Progenitor cell of endocrine pancreas (in vitro differentiated cells): ENCODE measurements around the gene DMBT1. TPM values are rescaled to one million over a fixed set of nuclear protein-coding genes. Genes with fewer than 3 reads are reported as not detected.
"Not testable (repeated sequence)": the region's sequence is repeated elsewhere in the genome, so short reads cannot be mapped to it uniquely, and the experiment has no call there.

Experiments
- DNase-seq: peaks from one replicate; pipeline ENCODE4 v3.0.0; 2021; ENCODE audit warnings: low spot score; ENCODE audit not compliant: unreplicated experiment
- H3K27ac Mint-ChIP-seq: 2 replicates; pipeline ENCODE4 v1.8.0; 2021; ENCODE audit warnings: mild to moderate bottlenecking, moderate library complexity, mixed read lengths
- H3K27me3 Mint-ChIP-seq: 2 replicates; pipeline ENCODE4 v1.8.0; 2021; ENCODE audit warnings: mixed read lengths
- H3K36me3 Mint-ChIP-seq: 2 replicates; pipeline ENCODE4 v1.8.0; 2022; ENCODE audit warnings: mixed read lengths; ENCODE audit not compliant: insufficient read depth
- H3K4me1 Mint-ChIP-seq: 2 replicates; pipeline ENCODE4 v1.8.0; 2021; ENCODE audit warnings: low read depth, mixed read lengths
- H3K4me3 Mint-ChIP-seq: 2 replicates; pipeline ENCODE4 v1.8.0; 2021; ENCODE audit warnings: low read depth, mild to moderate bottlenecking, moderate library complexity, mixed read lengths
- H3K9me3 Mint-ChIP-seq: 2 replicates; pipeline ENCODE4 v1.8.0; 2021; ENCODE audit warnings: low read depth, mixed read lengths
- CTCF ChIP-seq: fragments of 200-600 bp; sonication (generic); IDR thresholded peaks from one replicate; pipeline ENCODE4 v1.5.0; 2021; ENCODE audit warnings: antibody characterized with exemption, mild to moderate bottlenecking; ENCODE audit not compliant: unreplicated experiment
- total RNA-seq: library from RNA; stranded (reverse); gene quantifications from 2 replicates; pipeline ENCODE4 v1.2.1, GENCODE V29; 2021

Gene DMBT1
- total RNA-seq, 1 donor from 2014 or later: 1.0 TPM

GRCh38 chr10:122571892-122572291 lies 11.3 kb downstream of the DMBT1 start:
- Mint-ChIP-seq H3K9me3 (peaks cover 9% of the 10 kb centered on the region), H3K4me1 (no peaks in the 10 kb centered on the region), H3K36me3 (no peaks in the 10 kb centered on the region), H3K27ac (no peak overlapping the region), H3K4me3 (no peak overlapping the region), H3K27me3 (peaks cover 53% of the 10 kb centered on the region)
- no peak for TF ChIP-seq CTCF
- DNase-seq: no peak

GRCh38 chr10:122575776-122576175 lies 15.2 kb downstream of the DMBT1 start:
- DNase-seq: no peak
- H3K4me1 Mint-ChIP-seq: no peaks in the 10 kb centered on the region
- peaks cover 26% of the 10 kb centered on the region for H3K27me3 Mint-ChIP-seq
- H3K27ac Mint-ChIP-seq: no peak overlapping the region
- no peak overlapping the region for H3K4me3 Mint-ChIP-seq
- no peak for TF ChIP-seq CTCF
- no peaks in the 10 kb centered on the region for H3K36me3 Mint-ChIP-seq
- H3K9me3 Mint-ChIP-seq: peaks cover 9% of the 10 kb centered on the region

- H3K9me3 Mint-ChIP-seq: peaks cover 9% of the 10 kb centered on the region
- no peak for TF ChIP-seq CTCF
- DNase-seq: no peak
- no peak overlapping the region for H3K27ac Mint-ChIP-seq
- no peak overlapping the region for H3K4me3 Mint-ChIP-seq
- H3K4me1 Mint-ChIP-seq: no peaks in the 10 kb centered on the region
- no peaks in the 10 kb centered on the region for H3K36me3 Mint-ChIP-seq
- peaks cover 22% of the 10 kb centered on the region for H3K27me3 Mint-ChIP-seq
These were observed 15.7 kb downstream of the DMBT1 start for GRCh38 chr10:122576291-122576690.

DNA sequence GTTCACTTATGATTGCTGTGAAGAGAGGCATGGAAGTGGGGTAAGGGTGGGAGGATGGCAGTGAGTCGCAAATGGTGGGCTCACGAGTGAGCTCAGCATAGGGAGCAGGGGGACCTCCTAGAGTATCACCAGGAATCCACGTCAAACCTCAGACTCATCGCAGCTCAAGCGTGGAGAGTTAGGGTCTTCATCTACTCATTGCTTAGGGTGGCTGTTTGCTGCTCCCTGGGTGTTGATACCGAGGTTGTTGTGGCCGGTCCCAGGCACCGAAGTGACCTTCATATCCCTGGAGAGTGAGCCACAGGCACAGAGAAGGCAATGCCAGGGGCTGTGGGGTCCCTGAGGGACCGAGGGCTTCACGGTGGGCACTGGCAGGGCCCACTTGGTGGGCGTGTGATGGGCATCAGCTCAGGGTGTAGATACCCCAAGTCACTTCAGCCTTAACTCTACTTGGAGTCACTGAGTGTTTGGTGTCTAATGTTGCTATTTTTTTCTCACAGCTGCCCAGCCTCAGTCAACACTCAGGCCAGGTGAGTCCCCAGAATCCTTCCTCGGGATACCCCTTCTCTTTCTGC lies 16.8 kb downstream of the DMBT1 start:
- peaks cover 9% of the 10 kb centered on the region for H3K9me3 Mint-ChIP-seq
- H3K4me3 Mint-ChIP-seq: no peak overlapping the region
- no peak overlapping the region for H3K27ac Mint-ChIP-seq
- H3K36me3 Mint-ChIP-seq: no peaks in the 10 kb centered on the region
- no peaks in the 10 kb centered on the region for H3K4me1 Mint-ChIP-seq
- peaks cover 15% of the 10 kb centered on the region for H3K27me3 Mint-ChIP-seq
- no peak for DNase-seq
- TF ChIP-seq CTCF: no peak

DNA sequence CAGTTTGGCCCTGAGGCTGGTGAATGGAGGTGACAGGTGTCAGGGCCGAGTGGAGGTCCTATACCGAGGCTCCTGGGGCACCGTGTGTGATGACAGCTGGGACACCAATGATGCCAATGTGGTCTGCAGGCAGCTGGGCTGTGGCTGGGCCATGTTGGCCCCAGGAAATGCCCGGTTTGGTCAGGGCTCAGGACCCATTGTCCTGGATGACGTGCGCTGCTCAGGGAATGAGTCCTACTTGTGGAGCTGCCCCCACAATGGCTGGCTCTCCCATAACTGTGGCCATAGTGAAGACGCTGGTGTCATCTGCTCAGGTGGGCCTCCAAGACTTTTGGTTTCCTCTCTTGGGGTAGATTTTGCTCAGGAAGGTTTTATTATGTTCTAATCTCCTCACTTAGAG lies 25.5 kb downstream of the DMBT1 start:
- H3K4me1 Mint-ChIP-seq, DNase-seq, H3K9me3 Mint-ChIP-seq, H3K36me3 Mint-ChIP-seq, H3K4me3 Mint-ChIP-seq, H3K27ac Mint-ChIP-seq: not testable (repeated sequence)
- H3K27me3 Mint-ChIP-seq: peaks cover 23% of the 10 kb centered on the region

DNA sequence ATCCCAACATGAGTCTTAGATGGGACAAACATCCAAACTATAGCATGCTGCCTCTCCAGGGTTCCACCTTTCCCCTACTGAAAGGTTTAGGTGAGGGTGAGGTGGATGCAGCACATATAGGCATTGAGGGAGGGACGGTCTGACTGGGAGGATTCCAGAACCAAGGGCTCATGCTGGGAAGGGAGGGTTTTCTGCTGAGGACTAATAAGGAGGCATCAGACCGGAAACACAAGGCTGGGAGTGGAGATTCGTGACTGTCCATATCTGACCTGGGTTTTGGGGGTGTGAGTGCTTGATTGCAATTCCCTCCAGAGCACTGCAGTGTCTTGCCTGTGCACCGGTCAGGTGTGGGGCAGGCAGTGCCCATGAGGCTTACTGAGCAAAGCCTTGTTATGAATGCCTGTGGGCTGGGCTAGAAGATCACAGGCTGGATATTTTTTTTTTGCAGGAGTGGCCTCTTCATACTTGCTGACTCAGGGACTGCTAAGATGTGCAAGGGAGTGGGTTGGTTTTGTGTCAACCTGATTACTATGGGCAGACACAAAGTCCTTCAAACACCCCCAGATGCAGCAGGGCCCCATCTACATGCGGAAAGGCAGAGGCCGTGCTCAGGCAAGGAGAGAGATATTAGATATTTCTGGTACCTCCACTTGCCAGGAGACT lies 26.7 kb downstream of the DMBT1 start:
- no peak for TF ChIP-seq CTCF
- H3K9me3 Mint-ChIP-seq: no peaks in the 10 kb centered on the region

More for the DNA sequence above, 26.7 kb downstream of the DMBT1 start:
- Mint-ChIP-seq H3K4me1 (no peaks in the 10 kb centered on the region), H3K27ac (no peak overlapping the region), H3K36me3 (no peaks in the 10 kb centered on the region), H3K4me3 (no peak overlapping the region), H3K27me3 (peaks cover 24% of the 10 kb centered on the region)
- DNase-seq: no peak
